ENCODE results near the gene SNX8.

Gene SNX8

DNA sequence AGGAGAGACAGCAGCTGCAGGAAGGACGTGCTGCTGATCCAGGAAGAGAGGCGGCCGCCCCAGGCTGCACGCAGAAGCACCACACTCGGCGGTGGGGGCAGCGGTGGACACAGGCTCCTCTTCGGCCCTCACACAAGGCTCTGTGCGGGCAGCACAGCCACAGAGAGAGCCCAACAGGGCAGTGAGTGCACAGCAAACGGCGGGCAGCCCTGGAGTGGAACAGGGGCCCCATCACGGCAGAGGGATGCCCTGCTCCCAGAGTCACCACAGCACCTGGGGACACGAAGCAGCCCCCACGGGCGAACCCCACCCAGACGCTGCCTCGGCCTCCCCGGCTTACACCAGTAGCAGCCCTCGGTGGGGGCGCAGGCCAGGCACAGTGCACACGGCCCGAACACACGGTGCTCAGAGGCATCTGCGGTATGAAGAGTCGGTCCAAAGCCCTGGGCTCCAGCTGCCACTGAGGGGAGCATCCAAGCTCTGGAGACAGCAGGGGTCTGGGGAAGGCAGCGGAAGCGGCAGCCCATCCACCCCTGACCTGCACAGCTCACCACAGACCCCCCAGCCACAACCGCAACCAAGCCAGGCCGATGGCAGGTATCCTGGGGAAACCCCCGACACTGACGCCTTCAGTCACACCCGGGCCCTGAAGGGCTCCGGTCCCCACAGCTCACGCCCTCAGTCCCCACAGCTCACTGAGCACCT is 55.4 kb downstream of the SNX8 start:
- DNase-seq = no peak

GRCh38 chr7:2257651-2258050 is 56.6 kb downstream of the SNX8 start:
- no peak for DNase-seq

GRCh38 chr7:2257046-2257551 is 57.1 kb downstream of the SNX8 start:
- no peak for DNase-seq

GRCh38 chr7:2256306-2257045 is 57.8 kb downstream of the SNX8 start:
- DNase-seq = no peak

- no peak for DNase-seq
These were observed 58.8 kb downstream of the SNX8 start for GRCh38 chr7:2255145-2256139.

- DNase-seq = no peak
These were observed 59.7 kb downstream of the SNX8 start for GRCh38 chr7:2254429-2255144.

DNA sequence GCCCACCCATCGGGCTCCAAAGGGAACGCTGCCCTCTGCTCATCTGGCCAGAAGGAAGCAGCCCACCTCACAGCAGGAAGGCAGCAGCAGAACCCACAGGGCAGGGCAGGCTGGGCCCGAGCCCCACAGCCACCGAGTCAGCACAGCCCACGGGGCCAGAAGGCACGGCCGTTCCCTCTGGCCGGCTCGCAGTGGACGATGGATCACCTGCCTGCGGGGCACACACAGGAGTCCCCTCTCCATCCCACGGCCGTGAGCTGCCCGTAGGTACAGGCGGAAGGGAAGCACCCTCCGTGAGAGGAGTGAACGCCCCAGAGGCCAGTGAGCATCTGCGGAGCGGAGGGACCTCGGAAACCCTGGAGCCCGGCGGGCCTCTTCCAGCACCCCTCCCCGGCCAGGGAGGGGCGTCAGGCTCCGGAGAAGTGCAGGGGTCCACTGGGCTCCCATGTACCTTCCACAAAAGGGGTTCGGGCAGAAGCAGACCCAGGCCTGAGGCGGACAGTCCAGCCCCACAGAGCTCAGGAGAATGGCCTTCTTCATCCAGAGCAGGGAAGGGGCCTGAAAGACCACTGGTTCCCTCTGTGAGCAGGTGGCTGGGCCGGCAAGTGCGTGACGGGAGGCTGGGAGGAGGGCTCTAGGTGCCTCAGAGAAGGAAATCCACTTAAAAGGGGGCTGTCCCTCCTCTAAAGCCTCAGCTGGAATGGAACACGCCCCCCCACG is 60.6 kb downstream of the SNX8 start:
- no peak for DNase-seq

- DNase-seq = no peak
These were observed 61.2 kb downstream of the SNX8 start for GRCh38 chr7:2253021-2253420.

GRCh38 chr7:2251841-2252771 is 62.1 kb downstream of the SNX8 start:
- no peak for DNase-seq

DNA sequence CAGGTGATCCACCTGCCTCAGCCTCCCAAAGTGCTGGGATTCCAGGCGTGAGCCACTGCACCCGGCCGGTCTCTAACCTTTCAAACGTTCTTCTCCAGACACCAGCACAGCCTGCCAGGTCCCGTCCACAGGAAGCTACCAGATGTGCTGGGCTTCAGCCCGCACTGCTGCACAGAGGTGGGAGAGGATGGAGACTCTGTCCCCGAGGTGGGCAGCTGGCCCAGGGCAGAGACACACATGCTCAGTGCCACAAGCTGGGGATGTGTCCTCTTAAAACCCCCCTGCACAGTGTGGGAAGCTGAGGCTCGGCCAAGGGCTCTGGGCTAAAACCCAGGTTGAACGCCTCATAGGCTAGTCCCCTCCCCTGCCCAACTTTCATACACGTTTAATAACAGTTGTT is 62.9 kb downstream of the SNX8 start:
- no peak for DNase-seq

DNA sequence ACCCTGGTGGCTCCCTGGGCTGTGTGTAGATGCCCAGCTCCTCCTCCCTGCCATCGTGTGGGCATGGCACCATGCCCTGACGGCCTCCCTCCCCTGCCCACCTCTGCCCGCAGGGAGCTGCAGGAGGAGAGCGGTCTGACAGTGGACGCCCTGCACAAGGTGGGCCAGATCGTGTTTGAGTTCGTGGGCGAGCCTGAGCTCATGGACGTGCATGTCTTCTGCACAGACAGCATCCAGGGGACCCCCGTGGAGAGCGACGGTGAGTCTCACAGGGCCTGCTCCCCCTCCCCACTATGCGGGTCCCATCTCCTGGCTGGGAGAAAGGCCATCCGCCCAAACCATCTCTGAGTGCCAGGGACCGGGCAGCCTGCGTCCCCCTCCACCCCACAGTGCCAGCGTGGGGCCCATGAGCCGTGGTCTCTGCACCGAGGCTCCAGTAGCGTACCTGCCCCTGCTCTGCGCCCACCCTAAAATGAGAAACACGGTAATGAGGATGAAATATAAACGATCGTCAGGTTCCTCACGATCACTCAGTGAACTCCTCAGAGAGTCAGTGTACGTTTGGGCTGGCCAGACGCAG is 64.4 kb downstream of the SNX8 start:
- no peak for DNase-seq

GRCh38 chr7:2248984-2249694 is 65.1 kb downstream of the SNX8 start:
- DNase-seq = no peak

- no peak for DNase-seq
These were observed 66.9 kb downstream of the SNX8 start for GRCh38 chr7:2247141-2247995.

- DNase-seq = no peak
These were observed 68.2 kb downstream of the SNX8 start for GRCh38 chr7:2245883-2246675.

DNA sequence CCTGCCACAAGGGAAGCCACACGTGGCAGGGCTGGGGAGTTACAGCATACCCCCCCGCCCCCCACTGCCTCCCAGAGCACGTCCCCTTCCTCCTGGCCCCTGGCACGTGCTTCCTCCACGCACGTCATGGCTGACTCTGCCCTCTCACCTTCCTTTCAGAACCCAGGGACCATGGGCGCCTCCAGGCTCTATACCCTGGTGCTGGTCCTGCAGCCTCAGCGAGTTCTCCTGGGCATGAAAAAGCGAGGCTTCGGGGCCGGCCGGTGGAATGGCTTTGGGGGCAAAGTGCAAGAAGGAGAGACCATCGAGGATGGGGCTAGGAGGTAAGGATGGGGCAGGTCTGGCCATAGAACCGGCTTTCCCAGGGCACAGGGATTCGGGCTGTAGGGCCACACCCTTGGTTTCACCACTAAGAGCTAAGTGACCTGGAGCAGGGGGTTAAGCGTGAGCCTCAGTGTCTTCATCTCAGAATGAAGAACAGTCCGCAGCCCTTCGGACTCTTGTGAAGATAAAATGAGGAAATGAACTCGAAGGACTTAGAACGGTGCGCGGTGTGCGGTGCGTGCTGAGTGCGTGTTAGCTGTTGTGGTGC is 69.7 kb downstream of the SNX8 start:
- DNase-seq = no peak

DNA sequence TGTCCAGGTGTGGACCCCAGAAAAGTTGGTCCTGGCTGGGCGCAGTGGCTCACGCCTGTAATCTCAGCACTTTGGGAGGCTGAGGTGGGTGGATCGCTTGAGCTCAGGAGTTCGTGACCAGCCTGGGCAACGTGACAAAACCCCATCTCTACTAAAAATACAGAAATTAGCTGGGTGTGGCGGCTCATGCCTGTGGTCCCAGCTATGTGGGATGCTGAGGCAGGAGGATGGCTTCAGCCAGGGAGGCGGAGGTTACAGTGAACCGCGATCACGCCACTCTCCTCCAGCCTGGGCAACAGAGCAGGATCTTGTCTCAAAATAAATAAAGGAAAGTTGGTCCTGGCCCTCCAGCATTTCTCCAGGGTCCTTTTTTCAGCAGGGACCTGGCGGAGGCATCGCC is 70.8 kb downstream of the SNX8 start:
- no peak for DNase-seq
